Fibroblast of lung (primary cell): ENCODE results near the gene HAT1. TPM values are rescaled to one million over a fixed set of nuclear protein-coding genes. Genes with fewer than 3 reads are reported as not detected.

Experiments used
- DNase-seq, 2 donors: peaks; one replicate each; pipeline versions ENCODE4 v3.0.0 to v3.0.0-alpha.2; 2010; ENCODE audit warnings: low read depth in 2 of 2
- H2AFZ ChIP-seq: 2 replicates; pipeline ENCODE4 v1.5.1; 2012; ENCODE audit warnings: low read length, control low read depth, inconsistent platforms
- H3K27ac ChIP-seq: 2 replicates; pipeline ENCODE4 v1.5.1; 2011; ENCODE audit warnings: low read length, control low read depth; ENCODE audit not compliant: insufficient read depth
- H3K27me3 ChIP-seq: 2 replicates; pipeline ENCODE4 v1.5.1; 2011; ENCODE audit warnings: mild to moderate bottlenecking, low read length; ENCODE audit not compliant: control insufficient read depth, insufficient read depth
- H3K36me3 ChIP-seq: 2 replicates; pipeline ENCODE4 v1.5.1; 2011; ENCODE audit warnings: low read length; ENCODE audit not compliant: control insufficient read depth, insufficient read depth
- H3K4me1 ChIP-seq: 2 replicates; pipeline ENCODE4 v1.5.1; 2011; ENCODE audit warnings: low read length; ENCODE audit not compliant: control insufficient read depth, insufficient read depth; ENCODE audit errors: extremely low read depth
- H3K4me2 ChIP-seq: 2 replicates; pipeline ENCODE4 v1.5.1; 2011; ENCODE audit warnings: low read length, control low read depth; ENCODE audit not compliant: insufficient read depth; ENCODE audit errors: extremely low read depth
- H3K4me3 ChIP-seq, 4 experiments: fragments of 200-600 bp in 1 of 4; sonication (generic) in 1 of 4; replicated peaks in 1 of 4; 2 replicates each; pipeline ENCODE4 v1.5.1; 2011 to 2016; ENCODE audit warnings: low read length in 4 of 4, low read depth in 3 of 4, mild to moderate bottlenecking in 3 of 4, control low read depth in 2 of 4, inconsistent platforms in 1 of 4, mixed read lengths in 1 of 4; ENCODE audit not compliant: insufficient read depth in 1 of 4; ENCODE audit errors: control extremely low read depth in 1 of 4
- H3K79me2 ChIP-seq: 2 replicates; pipeline ENCODE4 v1.5.1; 2012; ENCODE audit warnings: mild to moderate bottlenecking, low read length, inconsistent platforms; ENCODE audit not compliant: control insufficient read depth, insufficient read depth
- H3K9ac ChIP-seq: 2 replicates; pipeline ENCODE4 v1.5.1; 2011; ENCODE audit warnings: mild to moderate bottlenecking, low read length, control low read depth; ENCODE audit not compliant: insufficient read depth
- H3K9me3 ChIP-seq: 2 replicates; pipeline ENCODE4 v1.5.1; 2012; ENCODE audit warnings: low read depth, low read length; ENCODE audit not compliant: control insufficient read depth, insufficient read depth
- H4K20me1 ChIP-seq: 2 replicates; pipeline ENCODE4 v1.5.1; 2011; ENCODE audit warnings: low read length; ENCODE audit not compliant: control insufficient read depth, insufficient read depth; ENCODE audit errors: extremely low read depth
- EZH2 ChIP-seq: IDR thresholded peaks from 2 replicates; pipeline ENCODE4 v1.5.1; 2012; ENCODE audit warnings: low read length, control low read depth, mild to moderate bottlenecking; ENCODE audit errors: missing control alignments
- polyA plus RNA-seq, 2 donors: library from polyadenylated mRNA; depleted of rRNA in 1 of 2; stranded (reverse) in 1 of 2; unstranded in 1 of 2; fragments of >200 nt; gene quantifications; 2 replicates each; pipeline ENCODE4 v1.2.1, GENCODE V29; 2011 to 2012; ENCODE audit warnings: missing spikeins in 1 of 2
- total RNA-seq: library from RNA; depleted of rRNA; stranded (reverse); fragments of >200 nt; gene quantifications from 2 replicates; pipeline ENCODE4 v1.2.1, GENCODE V29; 2014
- TF ChIP-seq, protein P1 (sequence below), 2 donors: IDR thresholded peaks in 1 of 2; conservative IDR thresholded peaks in 1 of 2; 1 replicate in 1 of 2; 2 replicates in 1 of 2; pipeline ENCODE4 v1.5.1; 2011 to 2012; ENCODE audit warnings: low read length in 2 of 2, control low read depth in 1 of 2, inconsistent platforms in 1 of 2, low read depth in 1 of 2, mild to moderate bottlenecking in 1 of 2

HAT1 gene
- total and polyA plus RNA-seq, 2 donors (not counting 1 experiment from before 2014, with no cell fraction given) = 23.0 to 57.7 TPM

DNA sequence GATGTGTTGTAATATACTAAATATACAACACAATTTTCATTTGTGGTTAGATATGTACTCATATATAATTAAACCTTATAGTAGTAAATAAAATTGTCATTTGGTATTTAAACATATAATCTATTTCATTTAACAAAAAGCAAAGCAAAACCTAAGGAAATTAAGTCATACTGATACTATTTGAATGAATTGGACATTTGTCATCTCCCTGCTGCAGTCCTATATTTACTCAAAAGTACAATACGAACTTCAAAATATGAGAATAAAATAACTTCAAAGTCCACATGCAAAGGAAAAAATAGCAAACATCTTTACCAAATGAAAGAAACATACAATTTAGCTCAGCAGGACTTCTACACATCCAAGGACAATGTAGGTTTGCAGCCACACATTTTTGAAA lies 11.8 kb upstream of the HAT1 start:
- no peaks in the 10 kb centered on the region for H3K36me3 ChIP-seq
- no peaks in the 10 kb centered on the region for H3K4me1 ChIP-seq
- H4K20me1 ChIP-seq = no peaks in the 10 kb centered on the region
- no peaks in the 10 kb centered on the region for H3K27me3 ChIP-seq
- H2AFZ ChIP-seq = no peak overlapping the region
- DNase-seq = no peak
- H3K27ac ChIP-seq = no peak overlapping the region
- no peak for TF ChIP-seq EZH2
- TF ChIP-seq, protein P1, sequence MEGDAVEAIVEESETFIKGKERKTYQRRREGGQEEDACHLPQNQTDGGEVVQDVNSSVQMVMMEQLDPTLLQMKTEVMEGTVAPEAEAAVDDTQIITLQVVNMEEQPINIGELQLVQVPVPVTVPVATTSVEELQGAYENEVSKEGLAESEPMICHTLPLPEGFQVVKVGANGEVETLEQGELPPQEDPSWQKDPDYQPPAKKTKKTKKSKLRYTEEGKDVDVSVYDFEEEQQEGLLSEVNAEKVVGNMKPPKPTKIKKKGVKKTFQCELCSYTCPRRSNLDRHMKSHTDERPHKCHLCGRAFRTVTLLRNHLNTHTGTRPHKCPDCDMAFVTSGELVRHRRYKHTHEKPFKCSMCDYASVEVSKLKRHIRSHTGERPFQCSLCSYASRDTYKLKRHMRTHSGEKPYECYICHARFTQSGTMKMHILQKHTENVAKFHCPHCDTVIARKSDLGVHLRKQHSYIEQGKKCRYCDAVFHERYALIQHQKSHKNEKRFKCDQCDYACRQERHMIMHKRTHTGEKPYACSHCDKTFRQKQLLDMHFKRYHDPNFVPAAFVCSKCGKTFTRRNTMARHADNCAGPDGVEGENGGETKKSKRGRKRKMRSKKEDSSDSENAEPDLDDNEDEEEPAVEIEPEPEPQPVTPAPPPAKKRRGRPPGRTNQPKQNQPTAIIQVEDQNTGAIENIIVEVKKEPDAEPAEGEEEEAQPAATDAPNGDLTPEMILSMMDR (conservative IDR thresholded peaks at IDR 0.05 in 1 of 2, IDR thresholded peaks at IDR 0.05 in 1 of 2; ENCODE audit: low read depth in 1 of 2, low read length in 2 of 2) = no peak
- H3K4me2 ChIP-seq = no peak overlapping the region
- H3K79me2 ChIP-seq = no peaks in the 10 kb centered on the region
- H3K4me3 ChIP-seq = no peak overlapping the region
- H3K9ac ChIP-seq = no peak overlapping the region
- no peaks in the 10 kb centered on the region for H3K9me3 ChIP-seq

DNA sequence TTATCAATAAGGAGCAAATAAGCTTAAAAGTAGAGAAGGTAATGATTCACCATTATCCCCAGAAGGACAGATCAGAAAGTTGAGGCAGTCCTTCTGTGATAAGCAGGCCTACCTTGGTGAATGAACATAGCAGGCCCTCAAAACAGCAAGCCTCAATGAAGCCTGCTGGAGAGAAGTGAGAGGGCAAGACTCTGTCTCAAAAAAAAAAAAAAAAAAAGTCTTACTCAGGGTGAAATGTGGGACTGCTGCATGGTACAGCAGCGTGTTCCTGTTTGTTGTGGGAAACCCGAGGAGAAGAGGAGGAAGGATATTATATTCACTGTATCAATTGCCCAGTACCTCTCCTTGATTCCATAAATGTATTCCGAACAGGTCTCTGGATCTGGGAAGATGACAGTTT lies 8.7 kb upstream of the HAT1 start:
- Histone ChIP-seq H4K20me1 (no peaks in the 10 kb centered on the region), H2AFZ (no peak overlapping the region), H3K4me2 (no peak overlapping the region), H3K27ac (no peak overlapping the region), H3K79me2 (no peaks in the 10 kb centered on the region), H3K9me3 (no peaks in the 10 kb centered on the region), H3K36me3 (no peaks in the 10 kb centered on the region), H3K27me3 (no peaks in the 10 kb centered on the region), H3K4me1 (no peaks in the 10 kb centered on the region), H3K4me3 (no peak overlapping the region), H3K9ac (no peak overlapping the region)
- DNase-seq = no peak
- TF ChIP-seq, protein P1 (conservative IDR thresholded peaks at IDR 0.05 in 1 of 2, IDR thresholded peaks at IDR 0.05 in 1 of 2; ENCODE audit: low read depth in 1 of 2, low read length in 2 of 2) = no peak
- no peak for TF ChIP-seq EZH2

DNA sequence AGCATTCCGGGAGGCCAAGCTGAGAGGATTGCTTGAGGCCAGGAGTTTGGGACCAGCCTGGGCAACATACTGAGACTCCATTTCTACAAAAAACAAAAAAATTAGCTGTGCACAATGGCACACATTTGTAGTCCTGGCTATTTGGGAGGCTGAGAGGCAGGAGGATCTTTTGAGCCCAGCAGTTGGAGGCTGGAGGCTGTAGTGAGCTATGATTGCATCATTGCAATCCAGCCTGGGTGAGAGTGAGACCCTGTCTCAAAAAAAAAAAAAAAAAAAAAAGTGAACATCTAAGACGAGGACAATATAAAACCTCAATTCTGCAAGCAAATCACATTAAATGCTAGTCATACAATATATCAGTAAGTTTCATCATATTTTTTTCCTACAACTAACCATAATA lies 2.8 kb upstream of the HAT1 start:
- H3K4me2 ChIP-seq = no peak overlapping the region
- no peak for DNase-seq

More for the DNA sequence above, 2.8 kb upstream of the HAT1 start:
- Histone ChIP-seq H3K4me3 (no peak overlapping the region), H3K27me3 (no peaks in the 10 kb centered on the region), H3K4me1 (no peaks in the 10 kb centered on the region), H3K79me2 (peaks cover 17% of the 10 kb centered on the region), H4K20me1 (no peaks in the 10 kb centered on the region), H3K36me3 (no peaks in the 10 kb centered on the region), H3K27ac (no peak overlapping the region), H2AFZ (no peak overlapping the region), H3K9ac (no peak overlapping the region), H3K9me3 (no peaks in the 10 kb centered on the region)
- no peak for TF ChIP-seq EZH2
- TF ChIP-seq, protein P1 (conservative IDR thresholded peaks at IDR 0.05 in 1 of 2, IDR thresholded peaks at IDR 0.05 in 1 of 2; ENCODE audit: low read depth in 1 of 2, low read length in 2 of 2) = no peak
